ENCODE measurements around the gene MSL3.

The MSL3 gene

GRCh38 chrX:11759461-11760311 lies 1.6 kb downstream of the MSL3 start:
- peak; percentile 91 for DNase-seq

GRCh38 chrX:11760958-11761357 lies 2.9 kb downstream of the MSL3 start:
- DNase-seq: no peak

GRCh38 chrX:11764602-11765067 lies 6.6 kb downstream of the MSL3 start:
- DNase-seq: no peak

- no peak for DNase-seq
Measured at GRCh38 chrX:11765449-11765848, 7.4 kb downstream of the MSL3 start.

GRCh38 chrX:11766487-11766886 lies 8.4 kb downstream of the MSL3 start:
- DNase-seq: no peak

- DNase-seq: no peak
Measured at GRCh38 chrX:11768039-11768438, 10.0 kb downstream of the MSL3 start.

GRCh38 chrX:11770320-11770719 lies 12.3 kb downstream of the MSL3 start:
- DNase-seq: peak; percentile 39

GRCh38 chrX:11778230-11778629 lies 20.2 kb downstream of the MSL3 start:
- DNase-seq: no peak

- DNase-seq: no peak
Measured at GRCh38 chrX:11781133-11781532, 23.1 kb downstream of the MSL3 start.

GRCh38 chrX:11781734-11782370 lies 23.8 kb downstream of the MSL3 start:
- DNase-seq: no peak

GRCh38 chrX:11784543-11784942 lies 26.5 kb downstream of the MSL3 start:
- DNase-seq: no peak

GRCh38 chrX:11786862-11787261 lies 28.8 kb downstream of the MSL3 start:
- no peak for DNase-seq

- peak; percentile 45 for DNase-seq
Measured at GRCh38 chrX:11787564-11787963, 29.5 kb downstream of the MSL3 start.

GRCh38 chrX:11789809-11790208 lies 31.8 kb downstream of the MSL3 start:
- DNase-seq: no peak

GRCh38 chrX:11791090-11791489 lies 33.1 kb downstream of the MSL3 start:
- DNase-seq: no peak

- DNase-seq: no peak
Measured at GRCh38 chrX:11791537-11791936, 33.5 kb downstream of the MSL3 start.

- DNase-seq: no peak
Measured at GRCh38 chrX:11792461-11793421, 34.7 kb downstream of the MSL3 start.

GRCh38 chrX:11793734-11794133 lies 35.7 kb downstream of the MSL3 start:
- no peak for DNase-seq

GRCh38 chrX:11813341-11813740 lies 55.3 kb downstream of the MSL3 start:
- DNase-seq: no peak
